A549 (cell line): ENCODE data around the gene ITGAX.

Source experiments
- CEBPB ChIP-seq, 2 experiments: fragments of >200 bp in 1 of 2; sonication (Bioruptor Twin) in 1 of 2; formaldehyde crosslinking in 1 of 2; IDR thresholded peaks; 2 replicates each; pipeline ENCODE4 v1.6.1; 2012 to 2016
- HDAC2 ChIP-seq: fragments of 200-600 bp; sonication (generic); IDR thresholded peaks from 2 replicates; pipeline ENCODE4 v1.6.1; 2016
- MAFK ChIP-seq: fragments of 450-650 bp; IDR thresholded peaks from 2 replicates; pipeline ENCODE4 v1.6.1; 2014; ENCODE audit not compliant: partially characterized antibody
- MAZ ChIP-seq: fragments of 150-350 bp; IDR thresholded peaks from 2 replicates; pipeline ENCODE4 v1.6.1; 2014; ENCODE audit warnings: antibody characterized with exemption, low read depth, low read length, borderline replicate concordance
- MYC ChIP-seq: IDR thresholded peaks from 2 replicates; pipeline ENCODE4 v1.6.1; 2012; ENCODE audit warnings: mild to moderate bottlenecking, inconsistent platforms, low read length, improper control_type of control experiment, borderline replicate concordance
- NFE2L2 ChIP-seq: fragments of 150-350 bp; conservative IDR thresholded peaks from 2 replicates; pipeline ENCODE4 v1.6.1; 2014; ENCODE audit warnings: low read length
- PBX3 ChIP-seq: IDR thresholded peaks from 2 replicates; pipeline ENCODE4 v1.6.1; 2012
- POLR2A ChIP-seq: IDR thresholded peaks from 2 replicates; pipeline ENCODE4 v1.6.1; 2012; ENCODE audit warnings: mild to moderate bottlenecking, low read length
- POLR2AphosphoS2 ChIP-seq: conservative IDR thresholded peaks from 2 replicates; pipeline ENCODE4 v1.6.1; 2012; ENCODE audit warnings: low read length, improper control_type of control experiment, inconsistent platforms
- USF2 ChIP-seq: fragments of 450-650 bp; IDR thresholded peaks from 2 replicates; pipeline ENCODE4 v1.6.1; 2014; ENCODE audit warnings: antibody characterized with exemption
- TF ChIP-seq, protein P1 (sequence below): fragments of >200 bp; sonication (Bioruptor Twin); formaldehyde crosslinking; IDR thresholded peaks from 3 replicates; pipeline ENCODE4 v1.5.1; 2016

DNA sequence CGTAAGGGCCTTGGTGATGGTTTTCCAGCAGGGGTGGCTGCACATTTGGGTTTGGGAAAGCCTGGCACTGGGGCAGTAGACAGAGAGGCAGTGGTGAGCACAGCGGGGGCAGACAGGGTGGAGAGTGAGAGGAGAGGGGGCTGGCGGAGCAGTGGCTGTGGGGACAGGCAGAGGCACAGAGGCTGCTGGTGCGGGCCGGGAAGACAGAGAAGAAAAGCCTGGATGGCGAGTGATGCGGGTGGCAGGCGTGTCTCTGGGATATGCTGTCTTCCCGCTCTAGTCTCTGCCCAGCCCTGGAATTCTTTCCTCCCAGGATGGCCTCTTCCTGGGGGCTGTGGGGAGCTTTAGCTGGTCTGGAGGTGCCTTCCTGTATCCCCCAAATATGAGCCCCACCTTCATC, 55.1 kb downstream of the ITGAX start:
- TF ChIP-seq, protein P1, sequence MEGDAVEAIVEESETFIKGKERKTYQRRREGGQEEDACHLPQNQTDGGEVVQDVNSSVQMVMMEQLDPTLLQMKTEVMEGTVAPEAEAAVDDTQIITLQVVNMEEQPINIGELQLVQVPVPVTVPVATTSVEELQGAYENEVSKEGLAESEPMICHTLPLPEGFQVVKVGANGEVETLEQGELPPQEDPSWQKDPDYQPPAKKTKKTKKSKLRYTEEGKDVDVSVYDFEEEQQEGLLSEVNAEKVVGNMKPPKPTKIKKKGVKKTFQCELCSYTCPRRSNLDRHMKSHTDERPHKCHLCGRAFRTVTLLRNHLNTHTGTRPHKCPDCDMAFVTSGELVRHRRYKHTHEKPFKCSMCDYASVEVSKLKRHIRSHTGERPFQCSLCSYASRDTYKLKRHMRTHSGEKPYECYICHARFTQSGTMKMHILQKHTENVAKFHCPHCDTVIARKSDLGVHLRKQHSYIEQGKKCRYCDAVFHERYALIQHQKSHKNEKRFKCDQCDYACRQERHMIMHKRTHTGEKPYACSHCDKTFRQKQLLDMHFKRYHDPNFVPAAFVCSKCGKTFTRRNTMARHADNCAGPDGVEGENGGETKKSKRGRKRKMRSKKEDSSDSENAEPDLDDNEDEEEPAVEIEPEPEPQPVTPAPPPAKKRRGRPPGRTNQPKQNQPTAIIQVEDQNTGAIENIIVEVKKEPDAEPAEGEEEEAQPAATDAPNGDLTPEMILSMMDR = no peak
- TF ChIP-seq NFE2L2 (no peak), MAFK (no peak), PBX3 (no peak), USF2 (no peak), POLR2A (no peak), CEBPB (IDR thresholded peaks at IDR 0.05) (no peak), MYC (no peak), HDAC2 (no peak), MAZ (no peak), POLR2AphosphoS2 (no peak)
